HG03060 (cell line): ENCODE data around the gene DNAJC25.
"Not testable (repeated sequence)": the region's sequence is repeated elsewhere in the genome, so short reads cannot be mapped to it uniquely, and the experiment has no call there.

Experiments
- ATAC-seq: cut with Tn5 transposase; IDR thresholded peaks from one replicate; pipeline ENCODE4 v1.9.1; 2021; ENCODE audit warnings: low read depth, moderate number of reproducible peaks; ENCODE audit not compliant: unreplicated experiment

DNAJC25 gene

DNA sequence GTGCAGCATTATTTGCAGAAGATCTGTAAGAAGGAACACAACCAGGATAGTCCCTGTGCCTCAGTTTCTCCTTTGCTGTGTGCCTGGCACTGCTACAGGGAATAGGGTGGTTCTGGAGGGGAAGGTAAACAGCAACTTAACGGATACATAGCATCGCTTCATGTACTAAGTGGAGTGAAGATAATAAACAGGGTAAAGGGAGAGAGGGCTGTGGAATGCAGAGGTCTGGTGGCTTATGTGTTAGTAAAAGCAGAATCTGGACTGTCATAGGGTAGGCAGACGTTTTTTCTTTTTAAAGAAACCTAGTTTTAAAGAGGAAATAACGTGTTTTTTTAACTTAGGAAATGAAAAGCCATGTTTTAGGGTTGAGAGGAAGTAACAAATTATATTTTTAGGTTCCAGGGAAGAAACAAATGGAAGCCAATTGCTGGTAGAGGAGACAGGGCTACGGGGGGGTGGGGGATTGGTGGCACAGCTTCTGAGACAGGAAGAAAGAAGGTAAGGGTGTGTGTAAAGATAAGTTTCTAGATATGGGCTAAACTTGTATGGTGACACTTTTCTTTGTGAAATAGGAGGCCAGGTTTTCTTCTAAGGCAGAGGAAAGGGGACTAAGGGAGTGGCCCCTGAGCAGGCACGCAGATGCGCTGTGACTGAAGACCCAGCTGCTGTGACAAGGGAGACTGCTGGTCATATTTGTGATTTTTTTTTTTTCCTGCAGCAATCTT is 31.6 kb downstream of the DNAJC25 start:
- ATAC-seq = no peak

DNA sequence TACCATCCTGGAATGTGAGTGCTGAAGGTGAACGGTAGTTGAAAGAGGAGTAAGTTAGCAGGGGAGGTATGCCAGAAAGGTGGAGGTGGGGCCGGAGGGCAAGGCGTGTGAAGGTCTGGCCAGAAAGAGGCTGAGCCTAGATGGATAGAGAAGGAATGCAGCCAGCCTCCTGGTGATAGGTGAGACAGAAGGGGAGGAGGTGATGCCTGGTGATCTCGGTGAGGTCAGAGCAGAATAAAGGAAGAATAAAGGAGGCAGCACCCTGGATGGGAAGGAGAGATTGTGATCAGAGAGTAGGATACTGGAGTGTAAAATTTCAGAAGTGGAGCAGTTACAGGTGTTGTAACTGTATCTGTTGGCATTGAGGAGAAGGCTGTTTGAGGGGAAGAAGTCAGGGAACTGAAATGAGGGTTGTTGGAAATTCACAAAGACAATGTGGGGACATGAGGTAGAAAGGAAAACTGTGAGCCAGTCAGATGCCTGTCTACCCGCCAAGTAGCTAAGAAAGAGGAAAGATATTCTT is 32.2 kb downstream of the DNAJC25 start:
- ATAC-seq = no peak

GRCh38 chr9:111668026-111668573 is 37.0 kb downstream of the DNAJC25 start:
- no peak for ATAC-seq

GRCh38 chr9:111668601-111669000 is 37.5 kb downstream of the DNAJC25 start:
- not testable (repeated sequence) for ATAC-seq

DNA sequence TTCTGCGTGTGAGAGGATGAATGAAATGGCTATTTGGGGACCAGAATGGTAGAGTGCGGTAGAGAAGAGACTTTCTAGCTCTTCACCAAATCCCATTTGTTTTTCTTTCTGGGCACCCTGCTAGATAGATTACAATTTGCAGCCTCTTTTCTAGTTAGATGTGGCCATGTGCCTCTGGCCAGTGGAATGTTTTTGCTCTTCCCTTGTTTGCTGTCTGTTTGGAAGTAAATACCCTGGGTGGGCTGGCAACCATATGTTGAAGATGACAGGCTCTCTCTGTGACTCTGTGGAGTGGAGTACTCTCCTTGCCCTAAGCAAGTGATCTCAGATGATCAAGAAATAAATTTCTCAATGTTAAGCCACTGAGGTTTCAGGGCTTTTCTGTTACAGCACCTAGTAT is 43.2 kb downstream of the DNAJC25 start:
- no peak for ATAC-seq

GRCh38 chr9:111676116-111676515 is 45.0 kb downstream of the DNAJC25 start:
- no peak for ATAC-seq

- ATAC-seq = no peak
Observed at GRCh38 chr9:111678293-111678692, 47.2 kb downstream of the DNAJC25 start.

DNA sequence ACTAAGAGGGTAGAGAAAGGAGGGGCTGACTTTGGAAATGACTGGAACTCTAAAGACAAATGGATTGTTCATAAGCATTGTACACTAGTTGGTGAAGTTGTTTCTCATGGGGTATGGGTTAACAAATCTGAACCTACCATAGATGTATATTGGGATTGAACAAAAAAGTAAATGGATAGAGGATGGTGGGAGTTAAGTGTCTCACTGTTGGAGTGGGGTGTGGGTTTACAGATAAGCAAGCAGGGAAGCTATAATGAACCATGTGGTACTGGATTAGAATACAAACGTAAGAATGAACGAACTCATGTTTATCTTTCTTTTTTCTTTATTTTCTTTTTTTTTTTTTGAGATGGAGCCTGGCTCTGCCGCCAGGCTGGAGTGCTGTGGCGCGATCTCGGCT is 48.1 kb downstream of the DNAJC25 start:
- no peak for ATAC-seq

GRCh38 chr9:111683392-111683791 is 52.3 kb downstream of the DNAJC25 start:
- no peak for ATAC-seq

DNA sequence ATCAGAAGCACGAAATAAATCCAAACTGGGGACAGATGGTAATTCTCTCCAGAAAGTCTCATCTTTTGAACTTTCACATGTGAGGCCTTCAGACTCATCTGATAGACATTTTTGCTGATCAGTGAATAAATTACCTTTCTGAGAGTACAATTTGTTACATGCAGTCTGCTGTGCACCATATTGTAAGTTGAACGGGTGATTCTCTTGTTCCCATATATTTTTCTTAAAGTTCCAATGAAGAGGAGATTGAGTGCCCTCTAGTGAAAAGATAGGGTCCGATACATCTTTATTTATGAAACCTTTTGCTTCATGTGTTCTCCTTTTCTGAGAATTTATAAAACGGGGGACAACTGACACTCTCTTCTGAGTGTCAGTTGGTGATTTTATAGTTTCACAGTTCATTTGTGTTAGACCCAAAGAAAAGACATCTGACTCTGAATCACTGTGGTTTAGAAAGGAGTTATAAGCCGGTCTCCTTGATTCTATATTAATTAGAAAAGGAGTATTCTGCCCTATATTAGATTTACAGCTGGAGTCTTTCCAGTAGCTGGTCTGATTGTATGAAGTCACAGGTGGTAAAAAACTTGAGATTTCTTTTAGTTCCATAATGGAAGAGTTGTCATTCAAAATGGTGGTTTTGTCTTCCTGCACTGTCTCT is 60.7 kb downstream of the DNAJC25 start:
- ATAC-seq = no peak

GRCh38 chr9:111696796-111697195 is 65.7 kb downstream of the DNAJC25 start:
- no peak for ATAC-seq

GRCh38 chr9:111700776-111701175 is 69.6 kb downstream of the DNAJC25 start:
- ATAC-seq = no peak
